ENCODE results near the gene CCDC59.
A peak's percentile ranks its signal among the peaks of the same experiment; 100 is the strongest.
"Not testable (repeated sequence)": the region's sequence is repeated elsewhere in the genome, so short reads cannot be mapped to it uniquely, and the experiment has no call there.

Gene CCDC59
- 109 reads per million, percentile 84 among the genes with 10 or more reads in this experiment for total RNA-seq

GRCh38 chr12:82358200-82359114, at the start of gene CCDC59, which contains the start of gene METTL25:
TSS of gene CCDC59 (minus strand) at chr12:82358387. CDS start at chr12:82358376, 11 bp downstream.
TSS of gene METTL25 (plus strand) at chr12:82358529. CDS start at chr12:82358566, 37 bp downstream.
- DNase-seq = peak; percentile 97

- DNase-seq = no peak
These were observed 49.3 kb upstream of the CCDC59 start for GRCh38 chr12:82407481-82407880.

GRCh38 chr12:82406651-82407050, 48.5 kb upstream of the CCDC59 start:
- no peak for DNase-seq

- DNase-seq = no peak
These were observed 42.6 kb upstream of the CCDC59 start for GRCh38 chr12:82400819-82401218.

- no peak for DNase-seq
These were observed 40.7 kb upstream of the CCDC59 start for GRCh38 chr12:82398879-82399278.

DNA sequence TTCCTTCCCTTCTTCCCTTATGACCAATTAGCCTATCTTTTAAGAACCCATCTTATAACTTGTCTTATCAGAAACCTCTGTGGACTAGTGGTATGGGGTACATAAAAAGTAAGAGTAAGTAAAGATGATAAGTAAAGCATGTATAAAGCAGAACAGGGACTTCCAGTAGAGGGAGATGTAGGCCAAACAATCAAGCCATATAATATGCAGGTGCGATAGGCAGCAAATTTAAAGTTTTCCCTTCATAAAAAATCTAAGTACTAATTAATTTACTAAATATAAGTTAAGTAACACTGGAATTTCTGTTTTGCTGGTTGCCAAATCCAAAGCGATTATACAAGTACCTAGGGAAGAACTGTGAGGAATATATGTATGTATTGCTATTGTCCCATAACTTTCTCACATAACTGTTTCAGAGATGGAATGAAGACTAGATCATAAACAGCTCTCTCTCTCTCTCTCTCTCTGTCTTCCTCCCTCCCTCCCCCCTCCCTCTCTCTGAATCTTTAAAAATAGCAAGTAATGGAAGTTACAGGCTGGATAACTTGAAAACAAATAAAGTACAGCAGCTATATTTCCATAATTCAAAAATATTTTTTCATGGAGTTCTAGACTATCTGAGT, 25.9 kb upstream of the CCDC59 start:
- no peak for DNase-seq

- no peak for DNase-seq
These were observed 20.8 kb upstream of the CCDC59 start for GRCh38 chr12:82378997-82379396.

DNA sequence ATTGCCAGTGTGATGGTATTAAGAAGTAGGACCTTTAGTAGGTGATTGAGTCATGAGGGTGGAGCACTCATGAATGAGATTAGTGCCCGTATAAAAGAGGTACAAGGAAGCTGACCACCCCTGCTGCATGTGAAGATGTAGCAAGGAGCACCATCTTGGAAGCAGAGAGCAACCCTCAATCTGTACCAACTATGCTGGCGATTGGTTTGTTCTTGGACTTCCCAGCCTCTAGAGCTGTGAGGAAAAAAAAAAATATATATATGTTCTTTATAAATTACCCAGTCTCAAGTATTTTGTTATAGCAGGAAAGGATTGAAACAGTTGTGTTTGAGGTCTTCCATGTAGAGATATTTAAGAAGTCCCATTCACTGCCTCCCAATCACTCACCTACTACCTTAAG, 17.0 kb upstream of the CCDC59 start:
- no peak for DNase-seq

DNA sequence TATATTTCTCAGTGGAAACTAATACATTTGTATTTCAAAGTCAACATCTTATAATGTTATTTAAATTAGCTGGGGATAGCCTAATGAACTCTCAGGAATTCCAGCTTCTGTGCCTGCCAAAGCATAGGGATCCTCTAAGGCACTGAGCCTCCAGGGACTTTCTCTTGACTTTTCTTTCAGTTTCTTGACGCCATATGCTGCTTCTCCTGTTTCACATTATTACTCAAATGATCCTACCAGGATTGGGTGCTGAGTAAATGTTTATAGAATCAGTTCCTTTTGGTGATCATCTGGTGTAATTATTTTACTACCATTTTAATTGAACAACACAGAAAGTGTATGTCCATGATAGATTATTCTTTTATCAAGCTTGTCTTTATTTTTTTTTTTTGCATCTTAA, 8.0 kb upstream of the CCDC59 start:
- no peak for DNase-seq

DNA sequence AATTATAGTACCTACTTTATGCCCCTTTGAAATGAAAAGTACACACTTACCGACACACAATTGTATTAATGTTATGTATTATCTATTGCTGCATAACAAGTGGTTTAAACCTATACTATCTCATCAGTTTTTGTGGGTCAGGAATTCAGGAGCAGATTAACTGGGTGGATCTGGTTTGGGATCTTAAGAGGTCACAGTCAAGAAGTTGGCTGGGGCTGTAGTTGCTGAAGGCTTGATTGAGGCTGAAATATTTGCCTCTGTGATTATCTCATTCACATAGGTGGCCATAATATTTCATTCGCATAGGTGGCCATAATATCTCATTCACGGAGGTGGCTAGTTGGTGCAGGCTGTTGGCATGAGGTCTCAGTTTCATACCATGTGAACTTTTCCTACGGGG, 5.8 kb upstream of the CCDC59 start:
- DNase-seq = no peak

GRCh38 chr12:82361461-82361915, 3.3 kb upstream of the CCDC59 start:
- no peak for DNase-seq

- DNase-seq = not testable (repeated sequence)
These were observed 2.6 kb upstream of the CCDC59 start for GRCh38 chr12:82360834-82361233.

DNA sequence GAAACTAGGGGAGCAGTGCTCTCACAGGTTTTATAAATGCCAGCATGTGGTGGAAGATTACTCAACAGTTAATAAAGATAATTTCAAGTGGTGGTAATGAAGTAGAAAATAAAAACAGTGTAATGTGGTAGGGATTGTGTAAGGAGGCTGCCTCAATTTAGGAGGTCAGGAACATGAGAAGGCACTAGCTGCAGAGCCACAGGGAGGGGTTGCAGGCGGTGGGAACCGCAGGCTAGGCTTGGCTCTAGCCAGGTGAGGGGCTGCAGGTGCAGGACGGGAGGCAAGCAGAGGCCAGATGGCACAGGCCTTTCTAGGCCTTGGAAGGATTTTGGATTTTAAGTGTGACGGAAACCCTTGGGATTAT, 910 bp upstream of the CCDC59 start:
- peak; percentile 7 for DNase-seq

- no peak for DNase-seq
These were observed 365 bp downstream of the CCDC59 start for GRCh38 chr12:82357845-82358199.

DNA sequence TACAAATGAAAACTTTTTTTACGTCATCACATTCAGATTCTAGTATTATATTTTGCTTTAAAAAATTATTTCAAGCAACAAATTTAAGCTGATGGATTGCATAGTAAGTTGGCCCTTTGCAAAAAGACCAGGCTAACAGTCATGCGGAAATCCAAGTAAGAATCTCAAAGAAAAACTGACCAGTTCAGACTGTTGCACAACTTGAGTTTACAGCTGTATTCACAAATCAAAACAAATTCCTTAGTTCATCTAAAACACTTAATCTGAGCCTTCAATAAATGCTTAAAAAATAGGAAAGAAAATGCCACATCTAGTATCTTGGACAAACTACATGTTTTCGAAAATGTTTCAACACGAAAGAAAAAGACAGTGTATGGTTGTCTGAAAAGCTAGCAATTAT, 847 bp downstream of the CCDC59 start:
- DNase-seq = no peak

- DNase-seq = no peak
These were observed 6.8 kb downstream of the CCDC59 start for GRCh38 chr12:82351390-82351789.

GRCh38 chr12:82350161-82350560, 8.0 kb downstream of the CCDC59 start:
- DNase-seq = no peak

DNA sequence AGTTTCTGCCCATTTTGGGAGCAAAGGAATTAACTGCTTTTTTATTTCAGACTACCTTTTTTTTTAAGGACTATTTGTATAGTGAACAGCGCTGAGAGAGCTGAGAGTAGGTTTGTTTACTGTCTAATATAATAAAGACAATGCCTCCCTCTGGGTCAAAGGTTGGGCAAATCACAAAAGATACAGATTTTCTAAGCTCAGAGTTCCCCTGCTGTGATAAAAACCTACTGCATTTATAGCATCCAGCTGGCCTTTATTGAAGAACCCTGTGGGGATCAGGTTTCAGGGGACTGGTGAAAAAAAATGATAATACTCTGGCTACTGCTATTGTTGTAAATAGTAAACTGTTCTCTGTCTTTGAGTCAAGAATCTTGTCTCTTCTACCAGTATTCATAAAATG, 28.7 kb downstream of the CCDC59 start:
- no peak for DNase-seq

GRCh38 chr12:82327861-82328260, 30.3 kb downstream of the CCDC59 start:
- DNase-seq = no peak

DNA sequence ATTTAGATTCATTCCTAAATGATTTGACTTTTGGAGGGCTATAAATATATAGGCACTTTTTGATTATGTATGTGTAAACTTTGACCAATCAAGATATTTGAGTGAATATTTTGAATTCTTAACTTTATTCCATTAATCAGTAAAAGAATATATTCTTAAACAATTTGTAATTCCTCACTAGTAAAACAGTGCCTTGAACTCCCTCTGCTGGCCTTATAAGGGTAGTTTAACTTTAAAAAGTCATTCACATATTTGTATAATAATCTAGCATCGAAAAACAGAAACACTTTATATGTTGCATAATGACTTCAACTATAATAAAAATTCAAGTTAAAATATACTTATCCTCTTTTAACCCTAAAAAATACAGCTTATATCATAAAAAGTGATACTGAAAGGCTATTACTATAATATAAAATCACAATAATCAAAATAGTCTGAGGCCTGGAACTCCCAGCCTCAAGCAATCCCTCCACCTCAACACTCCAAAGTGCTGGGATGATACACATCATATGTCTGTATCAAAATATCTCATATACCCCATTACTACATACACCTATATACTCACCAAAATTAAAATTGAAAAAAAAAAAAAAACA, 31.2 kb downstream of the CCDC59 start:
- DNase-seq = no peak

DNA sequence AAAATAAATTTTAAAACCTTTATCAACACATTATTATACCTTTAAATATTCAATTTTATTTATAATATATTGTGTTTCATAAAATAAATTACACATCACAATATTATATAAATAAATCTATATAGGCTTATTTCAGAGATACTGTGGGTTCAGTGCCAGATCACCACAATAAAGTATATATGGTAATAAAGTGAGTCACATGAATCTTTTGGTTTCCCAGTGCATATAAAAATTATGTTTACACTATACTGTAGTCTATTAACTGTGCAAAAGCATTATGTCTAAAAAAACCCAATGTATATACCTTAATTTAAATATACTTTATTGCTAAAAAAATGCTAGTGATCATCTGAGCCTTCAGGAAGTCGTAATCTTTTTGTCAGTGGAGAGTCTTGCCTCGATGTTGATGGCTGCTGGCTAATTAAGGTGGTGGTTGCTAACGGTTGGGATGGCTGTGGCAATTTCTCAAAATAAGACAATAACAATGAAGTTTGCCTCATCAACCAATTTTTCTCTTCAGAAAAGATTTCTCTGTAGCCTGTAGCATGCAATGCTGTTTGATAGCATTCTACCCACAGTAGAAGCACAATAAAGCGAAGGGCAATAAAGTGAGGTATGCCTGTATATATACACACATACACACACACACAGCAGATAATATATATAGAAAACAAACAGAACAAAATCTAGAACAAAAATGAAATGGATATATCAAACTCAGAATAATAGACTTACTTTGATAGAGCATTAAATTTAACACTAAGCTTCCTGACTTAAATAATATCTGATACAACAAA, 32.4 kb downstream of the CCDC59 start:
- no peak for DNase-seq

DNA sequence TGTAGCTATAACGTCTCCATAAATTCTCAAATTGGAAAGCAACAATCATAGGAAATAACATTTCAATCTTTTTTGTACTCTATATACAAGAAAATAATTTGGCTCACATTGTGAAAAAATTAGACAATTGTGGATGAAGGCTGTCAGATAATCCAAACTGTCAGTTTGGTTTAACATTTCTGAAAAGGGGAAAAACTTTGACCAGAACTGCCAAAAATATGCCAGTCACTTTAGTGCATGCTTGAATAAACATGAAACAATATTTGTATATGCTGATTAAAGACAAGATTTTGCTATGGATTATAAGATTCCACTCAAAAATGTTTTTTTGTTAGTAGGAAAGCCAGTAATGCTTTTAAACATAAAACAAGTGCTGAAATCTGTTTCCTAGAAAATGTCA, 38.9 kb downstream of the CCDC59 start:
- no peak for DNase-seq

DNA sequence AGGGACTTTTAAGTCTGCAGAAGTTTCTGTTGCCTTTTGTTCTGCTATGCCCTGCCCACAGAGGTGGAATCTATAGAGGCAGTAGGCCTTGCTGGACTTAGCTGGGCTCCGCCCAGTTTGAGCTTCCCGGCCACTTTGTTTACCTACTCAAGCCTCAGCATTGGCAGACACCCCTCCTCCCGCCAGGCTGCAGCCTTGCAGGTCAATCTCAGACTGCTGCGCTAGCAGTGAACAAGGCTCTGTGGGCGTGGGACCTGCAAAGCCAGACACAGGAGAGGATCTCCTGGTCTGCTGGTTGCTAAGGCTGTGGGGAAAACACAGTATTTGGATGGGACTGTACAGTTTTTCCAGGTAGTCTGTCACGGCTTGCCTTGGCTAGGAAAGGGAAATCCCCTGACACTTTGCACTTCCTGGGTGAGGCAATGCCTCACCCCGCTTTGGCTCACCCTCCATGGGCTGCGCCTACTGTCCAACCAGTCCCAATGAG, 43.7 kb downstream of the CCDC59 start:
- no peak for DNase-seq
